ENCODE results near the gene NEDD4L. TPM values are rescaled to one million over a fixed set of nuclear protein-coding genes. Genes with fewer than 3 reads are reported as not detected.

Gene NEDD4L
- polyA plus RNA-seq, 1 of the 3 experiments (the other 2 are of a cell fraction): 13.2 TPM

DNA sequence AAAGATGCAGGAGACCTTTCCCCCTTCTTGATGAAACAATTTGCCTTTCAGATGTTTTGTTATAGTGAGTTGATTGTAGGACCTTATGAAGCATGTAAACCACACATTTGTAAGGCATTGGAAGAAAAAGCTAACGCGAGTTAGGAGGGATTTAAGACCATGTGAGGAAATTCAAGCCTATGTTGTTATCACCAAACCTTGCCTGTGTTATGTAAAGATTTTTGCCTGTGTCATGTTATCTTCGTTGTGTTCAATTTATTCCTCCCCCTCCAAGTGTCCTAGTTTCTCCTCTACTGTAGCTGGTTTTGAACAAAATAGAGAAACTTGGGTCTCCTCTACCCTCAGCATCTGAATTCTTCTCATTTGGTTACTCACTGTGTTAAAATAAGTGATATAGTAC, 173.0 kb downstream of the NEDD4L start:
- Histone ChIP-seq H3K79me2 (ENCODE audit: insufficient read depth) (no peaks in the 10 kb centered on the region), H4K20me1 (ENCODE audit: insufficient read depth) (no peaks in the 10 kb centered on the region), H3K9me3 (no peaks in the 10 kb centered on the region), H3K9me2 (no peaks in the 10 kb centered on the region), H3K4me2 (no peak overlapping the region), H3K4me3 (ENCODE audit: low read depth in 2 of 2, low read length in 1 of 2) (no peak overlapping the region), H2AFZ (ENCODE audit: low read depth) (no peak overlapping the region), H3F3A (replicated peaks; ENCODE audit: insufficient read depth) (peaks cover 16% of the 10 kb centered on the region), H3K27ac (ENCODE audit: low read depth in 2 of 2, low read length in 1 of 2) (no peak overlapping the region), H3K36me3 (replicated peaks in 1 of 2; ENCODE audit: control insufficient read depth in 1 of 2, insufficient read depth in 2 of 2, low read length in 1 of 2) (no peaks in the 10 kb centered on the region), H3K27me3 (ENCODE audit: insufficient read depth) (no peaks in the 10 kb centered on the region), H3K9ac (no peak overlapping the region), H3K4me1 (ENCODE audit: control insufficient read depth in 1 of 2, insufficient read depth in 2 of 2, low read depth in 1 of 2, low read length in 1 of 2) (peaks cover 0 to 31% of the 10 kb centered on the region in 2 experiments; a peak in 3 of 4 replicates)
- ChIA-PET CTCF (interaction anchor here (1.2 to 1.4 kb wide), 2 partner anchors 11 to 33 kb away, joined by 3 to 4 read pairs; no protein-coding TSS in a partner anchor), POLR2A (no interaction called here)
- DNase-seq: no peak
- 83% methylated on average over 3 of the region's 3 CpGs for WGBS (ENCODE audit: low lambda C conversion rate)
- no peak for TF ChIP-seq ELF1 (IDR thresholded peaks at IDR 0.05)
- no peak for TF ChIP-seq FOSL2 (IDR thresholded peaks at IDR 0.05; ENCODE audit: borderline replicate concordance, low read depth)
- no peak for TF ChIP-seq FOXJ3 (CRISPR knock-in tag; IDR thresholded peaks at IDR 0.05)
- TF ChIP-seq RXRA (IDR thresholded peaks at IDR 0.05; ENCODE audit: borderline replicate concordance, low read depth): no peak
- no peak for TF ChIP-seq IRF3 (IDR thresholded peaks at IDR 0.05; ENCODE audit: low read depth, low read length)
- TF ChIP-seq SIN3A (IDR thresholded peaks at IDR 0.05; ENCODE audit: borderline replicate concordance, low read depth, low read length): no peak
- TF ChIP-seq CTCF (IDR thresholded peaks at IDR 0.05): no peak
- TF ChIP-seq JUND (IDR thresholded peaks at IDR 0.05): no peak
- no peak for TF ChIP-seq NRF1 (IDR thresholded peaks at IDR 0.05; ENCODE audit: low read depth, low read length)
- TF ChIP-seq TAF1 (IDR thresholded peaks at IDR 0.05; ENCODE audit: borderline replicate concordance, low read depth, low read length): no peak
- TF ChIP-seq, protein P1, sequence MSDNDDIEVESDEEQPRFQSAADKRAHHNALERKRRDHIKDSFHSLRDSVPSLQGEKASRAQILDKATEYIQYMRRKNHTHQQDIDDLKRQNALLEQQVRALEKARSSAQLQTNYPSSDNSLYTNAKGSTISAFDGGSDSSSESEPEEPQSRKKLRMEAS (IDR thresholded peaks at IDR 0.05; ENCODE audit: low read depth): no peak
- TF ChIP-seq EZH2phosphoT487 (IDR thresholded peaks at IDR 0.05; ENCODE audit: borderline replicate concordance, low read depth): no peak
- no peak for TF ChIP-seq GABPA (IDR thresholded peaks at IDR 0.05; ENCODE audit: low read depth)
- TF ChIP-seq, protein P2, sequence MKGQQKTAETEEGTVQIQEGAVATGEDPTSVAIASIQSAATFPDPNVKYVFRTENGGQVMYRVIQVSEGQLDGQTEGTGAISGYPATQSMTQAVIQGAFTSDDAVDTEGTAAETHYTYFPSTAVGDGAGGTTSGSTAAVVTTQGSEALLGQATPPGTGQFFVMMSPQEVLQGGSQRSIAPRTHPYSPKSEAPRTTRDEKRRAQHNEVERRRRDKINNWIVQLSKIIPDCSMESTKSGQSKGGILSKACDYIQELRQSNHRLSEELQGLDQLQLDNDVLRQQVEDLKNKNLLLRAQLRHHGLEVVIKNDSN (IDR thresholded peaks at IDR 0.05; ENCODE audit: borderline replicate concordance, low read depth): no peak
- TF ChIP-seq ZBTB33 (IDR thresholded peaks at IDR 0.05; ENCODE audit: borderline replicate concordance, low read depth): no peak
- no peak for TF ChIP-seq RCOR1 (IDR thresholded peaks at IDR 0.05; ENCODE audit: low read length)
- TF ChIP-seq TEAD4 (IDR thresholded peaks at IDR 0.05; ENCODE audit: borderline replicate concordance, insufficient read depth): no peak

Measured in SK-N-SH (cell line).